GM18873 (cell line): ENCODE results near the gene NT5DC4.
A peak's percentile ranks its signal among the peaks of the same experiment; 100 is the strongest.

ENCODE experiments used
- ATAC-seq: cut with Tn5 transposase; IDR thresholded peaks from one replicate; pipeline ENCODE4 v1.9.1; 2021; ENCODE audit warnings: mild to moderate bottlenecking, moderate library complexity, moderate number of reproducible peaks; ENCODE audit not compliant: unreplicated experiment, low FRiP score

NT5DC4 gene

DNA sequence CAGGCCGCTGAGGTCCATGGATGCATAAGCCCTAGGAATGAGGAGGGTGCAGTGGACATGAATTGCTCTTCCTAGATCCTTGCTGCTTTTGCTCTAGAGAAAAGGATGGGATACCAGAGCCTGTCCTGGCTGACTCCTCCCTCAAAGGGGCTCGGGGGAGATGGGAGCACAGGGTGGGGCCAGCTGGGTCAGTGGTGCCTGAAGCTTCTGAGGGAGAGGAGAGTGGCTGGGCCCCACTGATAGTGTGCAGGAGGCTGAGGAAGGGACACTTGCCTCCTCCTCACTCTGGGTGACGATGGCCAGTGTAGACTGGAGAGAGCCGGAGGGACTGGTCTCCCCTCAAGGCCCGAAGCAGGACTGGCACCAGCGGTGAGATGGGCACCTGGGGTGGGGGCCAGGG, at the start of gene NT5DC4:
TSS of gene NT5DC4 (plus strand) at position 236 of the 400 bp plus-strand sequence. CDS start at position 296, 60 bp downstream.
- no peak for ATAC-seq

DNA sequence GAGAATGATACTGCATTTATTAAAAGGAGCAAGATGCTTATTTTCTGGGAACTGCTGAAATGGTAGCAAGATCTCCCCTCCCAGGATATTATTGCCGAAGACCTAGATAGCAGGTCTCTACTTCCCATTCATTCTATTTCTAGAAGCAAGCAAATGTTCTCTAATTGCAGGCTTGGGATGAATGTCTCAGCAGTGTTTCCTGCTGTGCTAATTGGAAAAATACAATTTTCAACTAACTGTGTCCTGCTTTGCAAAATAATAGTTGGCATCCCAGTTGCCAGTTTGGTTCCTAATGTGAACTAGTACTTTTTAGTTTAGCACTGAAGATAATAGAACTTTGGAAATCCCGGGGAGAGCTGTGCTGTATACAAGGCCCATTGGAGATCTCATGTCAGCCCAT, 49.0 kb upstream of the NT5DC4 start:
- no peak for ATAC-seq

DNA sequence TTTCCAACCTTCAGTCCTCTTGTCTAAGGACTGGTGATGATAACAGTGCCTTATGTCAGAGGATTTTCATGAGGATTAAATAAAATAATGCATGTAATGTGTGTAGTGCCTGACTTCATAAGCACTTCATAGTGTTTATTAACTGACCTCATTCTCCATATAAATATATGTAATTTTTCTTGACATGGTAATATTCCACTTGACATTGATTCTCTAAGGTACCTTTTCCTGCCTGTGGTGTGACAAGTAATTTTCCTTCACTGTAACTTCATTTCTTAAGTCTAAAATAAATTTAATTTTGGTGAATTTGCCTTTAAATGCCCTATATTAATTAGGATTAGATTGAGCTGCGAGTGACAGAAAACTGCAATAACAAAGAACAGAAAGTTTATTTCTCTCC, 47.8 kb upstream of the NT5DC4 start:
- no peak for ATAC-seq

DNA sequence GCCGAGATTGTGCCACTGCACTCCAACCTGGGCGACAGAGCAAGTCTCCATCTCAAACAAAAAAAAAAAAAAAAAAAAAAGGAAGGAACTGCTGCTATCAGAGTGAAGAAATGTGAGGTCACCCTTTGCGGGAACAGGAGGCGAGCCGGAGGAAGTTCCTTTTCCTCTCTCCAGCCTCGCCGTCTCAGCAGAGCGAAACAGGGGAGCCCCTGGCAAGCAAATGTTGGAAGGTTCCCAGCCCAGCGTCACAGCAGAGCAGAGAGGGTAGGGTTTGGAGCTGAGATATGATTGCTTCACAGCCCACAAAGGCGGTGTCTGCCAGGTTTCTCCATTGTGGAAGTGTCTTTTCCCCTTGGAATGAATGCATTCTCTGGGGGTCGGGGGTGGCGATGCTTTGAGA, 46.6 kb upstream of the NT5DC4 start:
- ATAC-seq: no peak

DNA sequence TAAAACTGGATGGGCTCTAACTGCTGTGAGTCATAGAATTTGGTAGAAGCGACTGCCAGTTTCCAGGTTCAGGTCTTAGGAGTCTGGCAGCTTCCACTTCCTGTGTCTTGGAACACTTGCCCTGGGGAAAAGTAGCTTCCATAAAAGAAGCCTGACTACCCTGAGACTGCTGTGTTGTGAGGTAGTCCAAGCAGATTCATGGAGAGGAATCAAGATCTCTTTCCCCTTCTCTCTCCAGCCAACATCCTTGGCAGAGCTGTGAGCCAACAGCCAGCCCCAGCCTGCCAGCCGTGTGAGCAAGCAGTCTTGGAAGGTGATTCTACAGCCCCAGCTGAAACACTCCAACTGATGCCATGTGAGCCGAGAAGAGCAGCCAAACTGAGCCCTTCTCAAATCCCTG, 41.3 kb upstream of the NT5DC4 start:
- no peak for ATAC-seq

DNA sequence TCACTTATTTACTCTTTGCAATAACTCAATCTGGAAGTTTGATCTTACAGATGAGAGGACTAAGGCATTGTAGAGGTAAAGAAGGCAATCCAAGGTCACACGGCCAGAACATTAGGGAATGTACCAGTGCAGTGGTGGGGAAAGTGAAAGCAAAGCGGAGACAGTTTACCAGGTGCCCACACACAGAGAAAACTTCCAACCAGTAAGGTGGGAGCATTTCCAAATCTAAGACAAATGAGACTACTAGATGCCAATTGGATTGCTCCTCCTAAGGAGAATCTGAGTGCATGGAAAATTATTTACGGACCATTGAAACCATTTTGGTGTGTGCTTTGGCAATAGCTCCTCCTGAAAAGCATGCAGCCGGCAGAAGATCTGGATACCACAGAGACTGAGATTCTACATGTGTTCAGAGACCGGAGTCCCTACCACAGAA, 40.1 kb upstream of the NT5DC4 start:
- ATAC-seq: no peak

DNA sequence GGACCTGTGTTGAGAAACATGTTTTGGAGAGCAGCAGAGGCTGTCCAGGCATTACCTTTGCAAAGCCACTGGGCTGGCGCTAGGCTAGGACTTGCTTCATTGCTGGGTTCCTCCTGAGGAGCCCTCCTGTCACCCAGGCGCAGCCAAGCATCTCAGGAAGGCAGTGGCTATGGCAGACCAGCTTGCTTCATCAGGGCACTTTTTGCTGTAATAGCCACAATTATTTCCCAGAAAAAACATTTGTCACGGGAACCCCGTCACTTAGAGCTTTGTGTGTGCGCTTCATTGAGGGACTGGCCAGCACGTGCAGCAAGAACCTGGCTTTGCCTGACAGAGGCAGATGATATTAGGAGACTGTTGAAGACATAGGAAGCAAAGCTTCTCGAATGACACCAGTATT, 38.7 kb upstream of the NT5DC4 start:
- ATAC-seq: no peak

DNA sequence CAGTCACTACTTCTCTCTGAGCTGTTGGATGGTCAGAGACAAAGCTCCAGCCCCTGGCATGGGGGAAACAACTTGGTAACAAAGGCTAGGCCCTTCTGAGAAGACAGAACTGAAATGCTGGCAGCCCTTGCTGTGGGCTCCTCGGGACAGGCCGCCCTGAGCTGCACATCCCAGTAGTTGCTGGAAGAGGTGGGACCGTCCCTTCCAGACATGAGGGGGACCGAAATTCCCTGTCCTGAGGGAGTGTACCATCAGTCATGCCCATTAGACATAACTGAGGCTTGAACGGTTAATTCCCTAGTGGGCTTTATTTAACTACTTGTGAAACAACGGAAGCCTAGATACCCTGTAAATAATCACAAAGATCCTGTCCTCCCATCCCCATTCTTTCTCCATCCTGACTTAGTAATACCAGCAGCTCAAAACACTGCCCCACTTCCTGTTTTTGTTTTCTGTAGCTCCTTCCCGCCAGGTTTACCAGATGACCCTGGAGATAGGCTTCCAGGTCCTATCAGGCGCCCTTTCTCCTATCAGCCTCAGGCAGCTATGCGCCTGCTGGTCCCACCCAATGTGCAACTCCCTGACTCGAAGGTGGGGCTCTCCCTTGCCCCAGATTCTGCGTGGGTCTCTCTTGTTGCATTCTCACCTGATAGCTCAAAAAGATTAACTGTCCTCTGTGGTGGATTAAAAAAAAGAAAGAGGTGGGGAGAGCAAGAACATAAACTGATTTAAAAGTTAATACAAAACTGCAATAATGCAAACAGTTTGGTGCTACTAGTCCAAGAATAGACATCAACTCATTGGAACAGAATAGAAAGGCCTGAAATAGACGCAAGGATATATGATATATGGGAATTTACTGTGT, 37.0 kb upstream of the NT5DC4 start:
- ATAC-seq: no peak

DNA sequence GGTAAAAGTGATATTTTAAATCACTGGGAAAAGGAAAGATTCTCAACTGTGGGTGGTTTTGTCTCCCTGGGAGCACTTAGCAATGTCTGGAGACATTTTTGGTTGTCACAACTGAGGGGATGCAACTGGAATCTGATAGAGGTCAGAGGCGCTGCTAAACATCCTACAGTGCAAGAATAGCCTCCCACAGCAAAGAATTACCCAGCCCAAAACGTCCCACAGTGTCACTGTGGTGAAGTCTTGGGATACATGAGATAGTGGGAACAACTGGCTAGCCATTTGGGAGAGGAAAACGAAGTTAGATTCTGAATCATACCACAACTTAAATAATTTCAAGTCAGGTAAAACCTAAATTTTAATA, 36.4 kb upstream of the NT5DC4 start:
- no peak for ATAC-seq

DNA sequence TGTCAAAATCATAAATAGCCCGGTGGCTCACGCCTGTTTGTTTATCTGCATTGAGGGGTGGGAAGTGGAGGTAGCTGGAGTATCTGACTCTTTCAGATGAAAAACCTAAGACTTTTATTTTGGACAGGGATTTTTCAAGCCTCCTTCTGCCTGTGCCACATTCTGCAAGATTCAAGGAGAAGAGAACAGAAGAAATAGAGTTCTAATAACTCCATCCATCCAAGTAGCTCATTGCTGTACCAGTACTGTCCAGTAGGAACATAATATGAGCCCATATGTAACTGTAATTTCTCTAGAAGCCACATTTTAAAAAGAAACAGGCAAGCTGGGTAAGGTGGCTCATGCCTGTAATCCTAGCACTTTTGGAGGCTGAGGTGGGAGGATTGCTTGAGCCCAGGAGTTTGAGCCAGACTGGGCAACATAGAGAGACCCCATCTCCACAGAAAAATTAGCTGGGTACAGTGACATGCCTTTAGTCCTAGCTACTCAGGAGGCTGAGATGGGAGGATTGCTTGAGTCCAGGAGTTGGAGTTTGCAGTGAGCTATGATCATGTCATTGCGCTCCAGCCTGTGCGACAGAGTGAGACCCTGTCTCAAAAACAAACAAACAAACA, 35.4 kb upstream of the NT5DC4 start:
- ATAC-seq: no peak

DNA sequence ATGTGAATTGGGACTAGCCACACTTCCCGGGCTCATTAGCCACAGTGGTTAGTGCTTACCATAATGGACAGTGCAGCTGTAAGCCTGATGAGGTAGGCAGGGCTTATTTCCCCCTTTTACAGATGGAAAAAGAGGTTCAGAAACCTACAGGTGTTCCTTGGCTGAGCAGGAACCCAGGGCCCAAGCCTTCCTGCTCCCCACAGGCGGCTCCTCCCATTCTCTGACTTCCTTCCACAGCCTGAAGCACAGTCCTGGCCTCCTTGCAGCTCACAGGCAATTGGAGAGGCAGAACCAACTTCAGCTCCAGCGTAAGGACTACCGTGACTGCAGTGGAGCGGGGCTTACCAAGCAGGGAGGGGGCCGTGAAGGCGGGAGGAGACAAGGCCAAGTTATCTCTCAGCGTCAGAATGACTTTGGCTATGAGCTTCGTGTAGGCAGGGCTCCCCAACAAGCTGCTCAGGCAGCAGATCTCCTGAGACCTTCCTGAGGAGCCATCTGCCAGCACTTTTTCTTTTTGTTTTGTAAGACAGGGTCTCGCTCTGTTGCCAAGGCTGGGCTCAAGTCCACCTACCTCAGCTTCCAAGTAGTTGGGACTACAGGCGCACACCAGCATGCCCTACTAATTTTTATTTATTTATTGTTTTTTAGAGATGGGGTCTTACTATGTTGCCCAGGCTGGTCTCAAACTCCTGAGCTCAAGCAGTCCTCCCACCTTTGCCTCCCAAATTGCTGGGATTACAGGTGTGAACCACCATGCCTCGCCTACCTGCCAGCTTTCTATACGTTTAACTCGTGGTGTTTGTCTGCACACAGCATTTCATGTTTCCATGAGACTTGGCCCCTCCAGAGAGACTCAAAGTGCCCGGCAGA, 34.2 kb upstream of the NT5DC4 start:
- ATAC-seq: no peak

DNA sequence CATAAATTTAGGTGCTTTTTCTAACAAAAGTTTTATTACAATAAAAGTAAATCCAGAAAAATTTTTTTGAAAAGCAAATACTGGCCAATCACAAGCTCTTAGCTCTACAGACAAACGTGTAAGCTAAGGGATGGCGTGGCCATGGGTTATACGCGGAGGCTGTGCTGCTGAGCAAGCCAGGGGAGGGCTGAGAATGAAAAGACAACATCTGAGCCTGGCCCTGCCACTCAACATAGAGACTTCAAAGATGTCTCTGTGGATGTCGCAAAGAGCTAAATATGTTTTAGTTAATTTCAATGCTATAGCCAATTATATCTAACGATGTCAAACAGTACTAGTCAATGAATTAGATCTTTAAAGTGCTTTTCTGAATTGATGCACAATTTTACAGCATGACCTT, 33.3 kb upstream of the NT5DC4 start:
- no peak for ATAC-seq

DNA sequence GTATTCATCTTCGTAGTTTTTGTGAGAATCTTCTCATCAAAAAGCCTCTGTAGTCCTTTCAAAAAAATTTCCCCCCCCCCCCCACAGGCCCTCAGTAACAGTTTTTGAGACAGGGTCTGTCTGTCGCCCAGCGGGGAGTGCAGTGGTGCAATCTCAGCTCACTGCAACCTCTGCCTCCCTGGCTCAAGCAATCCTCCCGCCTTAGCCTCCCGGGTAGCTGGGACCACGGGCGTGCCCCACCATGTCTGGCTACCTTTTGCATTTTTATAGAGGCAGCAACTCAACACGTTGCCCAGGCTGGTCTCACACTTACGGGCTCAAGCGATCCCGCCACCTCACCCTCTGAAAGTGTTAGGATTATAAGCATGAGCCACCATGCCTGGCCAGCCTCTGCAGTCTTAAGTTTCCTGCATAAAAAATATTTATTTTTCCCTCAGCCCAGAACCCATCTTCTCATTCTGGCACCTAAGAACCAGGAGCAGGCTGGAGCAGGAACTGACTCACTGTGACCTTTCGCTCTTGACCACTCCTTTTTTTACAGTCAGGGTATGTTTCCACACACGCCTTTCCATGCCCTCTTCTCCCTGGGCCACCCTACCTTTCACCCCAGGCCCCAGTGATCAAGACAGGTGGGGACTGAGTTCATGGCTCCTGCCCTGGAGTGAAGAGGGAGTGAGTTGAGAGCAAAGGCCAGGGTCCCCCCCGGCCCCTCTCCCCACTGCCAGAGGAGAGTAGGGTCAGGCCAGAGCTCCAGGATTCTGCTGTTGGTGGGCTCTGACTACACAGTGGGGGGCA, 32.5 kb upstream of the NT5DC4 start:
- no peak for ATAC-seq

DNA sequence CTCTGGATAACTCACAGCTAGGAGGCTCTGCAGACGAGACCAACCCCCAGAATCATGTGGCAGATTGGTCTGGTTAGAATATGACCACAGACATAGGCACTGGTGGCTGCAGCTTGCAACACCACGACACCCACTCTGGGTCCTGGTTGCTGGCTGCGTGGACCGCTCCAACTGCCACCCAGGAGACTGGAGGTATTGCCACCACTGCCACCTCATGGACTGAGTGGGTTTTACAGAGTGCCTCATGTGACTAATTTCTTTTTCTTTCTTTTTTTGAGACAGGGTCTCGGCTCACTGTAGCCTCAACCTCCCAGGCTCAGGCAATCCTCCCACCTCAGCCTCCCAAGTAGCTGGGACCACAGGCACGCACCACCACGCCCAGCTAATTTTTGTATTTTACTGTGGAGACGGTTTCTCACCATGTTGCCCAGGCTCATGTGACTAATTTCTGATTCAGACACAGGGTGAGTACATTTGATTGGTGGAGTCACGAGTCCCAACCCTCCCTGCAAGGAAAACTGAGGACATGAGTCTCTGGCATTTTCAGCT, 29.9 kb upstream of the NT5DC4 start:
- no peak for ATAC-seq

DNA sequence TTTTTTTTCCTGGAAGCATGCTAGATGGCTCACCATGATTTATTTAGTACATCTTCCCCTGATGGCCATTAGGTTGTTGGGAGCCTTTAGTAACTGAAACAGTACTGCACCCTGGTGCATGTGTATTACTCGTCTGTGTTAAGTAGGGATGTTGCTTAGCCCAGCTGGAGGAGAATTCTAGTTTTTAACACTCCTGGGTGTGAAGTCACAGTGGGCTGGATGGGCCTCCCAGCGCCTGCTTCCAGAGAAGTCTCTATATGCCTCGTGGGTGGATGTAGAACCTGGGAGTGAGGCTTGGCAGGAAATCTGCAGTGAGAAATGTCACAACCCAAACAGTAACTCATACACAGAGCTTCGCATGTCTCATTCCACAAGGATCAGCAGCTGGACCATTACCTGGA, 28.9 kb upstream of the NT5DC4 start:
- no peak for ATAC-seq

DNA sequence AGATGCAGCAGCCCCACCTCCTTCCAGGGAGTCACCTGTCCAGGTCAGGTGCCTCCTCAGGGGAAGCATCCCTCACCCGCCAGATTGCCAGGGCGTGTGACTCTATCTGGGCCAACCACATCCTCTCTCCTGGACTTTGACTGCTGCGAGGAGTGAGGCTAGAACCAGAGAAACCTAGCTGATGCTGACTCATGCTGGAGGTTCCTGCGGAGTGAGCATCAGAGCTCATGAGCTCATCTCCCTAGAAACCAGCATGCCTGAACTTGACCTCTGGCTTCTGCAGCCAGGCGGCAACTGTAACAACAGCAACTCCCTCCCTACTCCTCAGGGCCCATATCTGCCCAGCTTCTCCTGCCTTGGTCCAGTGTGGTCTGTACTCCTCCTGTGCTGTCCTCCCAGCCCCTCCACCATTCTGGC, 28.3 kb upstream of the NT5DC4 start:
- peak; percentile 68 for ATAC-seq

DNA sequence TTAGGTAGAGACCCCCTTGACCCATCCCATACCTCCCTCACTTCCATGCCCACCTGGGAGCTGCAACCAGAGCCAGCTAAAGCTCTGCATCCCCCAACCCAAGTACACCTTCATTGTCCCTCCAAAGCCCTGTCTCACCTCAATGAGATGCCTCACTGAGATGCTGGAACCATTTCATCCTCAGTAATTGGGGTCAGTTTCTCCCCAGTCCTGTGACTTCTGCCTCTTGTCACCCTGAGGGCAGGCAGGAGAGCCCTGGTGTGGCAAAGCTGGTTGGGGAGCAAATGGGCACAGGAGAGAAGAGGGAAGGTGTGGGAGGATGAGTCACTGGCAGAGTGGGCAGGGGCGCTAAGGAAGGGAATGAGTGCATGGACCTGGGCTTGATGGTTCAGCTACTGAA, 27.9 kb upstream of the NT5DC4 start:
- no peak for ATAC-seq

DNA sequence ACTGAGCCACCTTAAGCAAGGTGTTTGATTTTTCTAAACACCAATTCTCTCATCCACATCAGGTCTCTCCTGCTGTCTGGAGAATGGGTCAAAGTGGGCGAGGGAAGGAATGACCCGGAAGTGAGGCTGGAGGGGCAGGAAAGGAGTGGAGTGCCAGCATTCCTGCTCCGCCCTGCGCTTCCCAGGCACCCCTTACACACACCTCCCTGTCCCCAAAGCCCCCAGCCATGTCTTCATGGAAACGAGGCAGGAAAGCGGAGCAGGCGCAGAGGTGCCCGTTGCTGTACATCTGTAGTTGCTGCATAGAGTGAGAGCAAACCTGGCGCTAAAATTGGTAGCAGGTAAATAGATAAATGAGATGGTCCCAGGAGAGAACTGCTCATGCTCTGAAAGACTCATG, 27.2 kb upstream of the NT5DC4 start:
- no peak for ATAC-seq

DNA sequence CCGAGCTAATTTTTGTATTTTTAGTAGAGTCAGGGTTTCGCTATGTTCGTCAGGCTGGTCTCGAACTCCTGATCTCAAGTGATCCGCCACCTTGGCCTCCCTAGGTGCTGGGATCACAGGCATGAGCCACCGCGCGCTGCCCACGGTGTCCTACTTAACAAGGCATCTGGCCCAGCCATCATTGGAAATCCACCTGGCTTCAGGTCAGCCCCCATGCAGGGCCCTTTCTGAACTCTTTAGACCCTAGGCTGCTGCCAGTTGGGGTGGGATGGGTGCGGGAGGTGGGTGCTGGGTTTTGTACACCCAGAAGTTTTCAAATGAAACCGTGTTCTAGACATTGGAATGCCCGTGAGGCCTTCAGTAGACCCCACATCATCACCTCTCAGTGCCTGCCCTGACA, 26.6 kb upstream of the NT5DC4 start:
- ATAC-seq: no peak

DNA sequence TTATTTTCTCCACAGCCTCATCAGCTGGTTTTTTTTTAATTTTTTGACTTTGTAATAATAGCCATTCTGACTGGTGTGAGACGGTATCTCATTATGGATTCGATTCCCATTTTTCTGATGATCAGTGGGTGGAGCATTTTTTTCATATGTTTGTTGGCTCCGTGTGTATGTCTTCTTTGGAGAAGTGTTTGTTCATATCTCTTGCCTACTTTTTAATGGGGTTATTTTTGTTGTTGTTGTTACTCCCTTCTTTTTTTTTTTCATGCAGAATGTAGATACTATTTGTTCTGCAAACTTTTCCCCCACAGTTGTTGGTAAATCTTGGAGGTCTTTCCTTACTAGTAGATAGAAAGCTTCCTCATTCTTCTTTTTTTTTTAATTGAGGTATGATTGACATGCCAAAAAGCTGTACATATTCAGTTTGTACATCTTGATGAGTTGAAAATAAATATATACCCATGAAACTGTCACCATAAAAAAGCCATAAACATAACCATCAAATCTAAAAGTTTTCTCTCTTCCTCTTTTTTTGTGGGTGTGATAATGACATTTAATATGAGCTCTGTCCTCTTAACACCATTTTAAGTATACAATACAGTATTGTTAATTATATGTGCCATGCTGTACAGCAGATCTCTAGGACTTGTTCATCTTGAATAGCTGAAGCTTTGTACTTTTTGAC, 21.8 kb upstream of the NT5DC4 start:
- no peak for ATAC-seq
